Esophagus muscularis mucosa (tissue), 4 donors: ENCODE measurements around the gene COPB2. TPM values are rescaled to one million over a fixed set of nuclear protein-coding genes. Genes with fewer than 3 reads are reported as not detected.
A peak's percentile ranks its signal among the peaks of the same experiment; 100 is the strongest.
"Not testable (repeated sequence)": the region's sequence is repeated elsewhere in the genome, so short reads cannot be mapped to it uniquely, and the experiment has no call there.

Experiments
- DNase-seq: peaks from one replicate; pipeline ENCODE4 v3.0.0-alpha.2; 2017; ENCODE audit errors: extremely low spot score
- H3K27ac ChIP-seq, 4 donors: fragments of 200-600 bp; sonication (generic); replicated peaks in 1 of 4; 1 replicate in 3 of 4; 2 replicates in 1 of 4; pipeline ENCODE4 v1.5.1; 2016 to 2019; ENCODE audit warnings: mild to moderate bottlenecking in 1 of 4
- H3K27me3 ChIP-seq, 4 donors: fragments of 200-600 bp; sonication (generic); one replicate each; pipeline versions ENCODE4 v1.5.1 to v1.6.0; 2016 to 2019
- H3K36me3 ChIP-seq, 4 donors: fragments of 200-600 bp; sonication (generic); one replicate each; pipeline ENCODE4 v1.5.1; 2016 to 2019
- H3K4me1 ChIP-seq, 4 donors: fragments of 200-600 bp; sonication (generic); one replicate each; pipeline ENCODE4 v1.5.1; 2016 to 2019
- H3K4me3 ChIP-seq, 4 donors: fragments of 200-600 bp; sonication (generic); 1 replicate in 2 of 4; 2 replicates in 2 of 4; pipeline ENCODE4 v1.5.1; 2016 to 2019; ENCODE audit warnings: mild to moderate bottlenecking in 4 of 4, moderate library complexity in 1 of 4
- H3K9me3 ChIP-seq, 4 donors: fragments of 200-600 bp; sonication (generic); 1 replicate in 3 of 4; 2 replicates in 1 of 4; pipeline ENCODE4 v1.5.1; 2016 to 2019
- CTCF ChIP-seq, 3 experiments: fragments of 200-600 bp in 2 of 3; fragments of 450-650 bp in 1 of 3; sonication (generic) in 2 of 3; IDR thresholded peaks; one replicate each; pipeline ENCODE4 v1.5.1; 2017 to 2019; ENCODE audit warnings: antibody characterized with exemption in 3 of 3, mild to moderate bottlenecking in 2 of 3, moderate library complexity in 1 of 3
- EP300 ChIP-seq: sonication (generic); formaldehyde crosslinking; IDR thresholded peaks from one replicate; pipeline ENCODE4 v1.6.1; 2017; ENCODE audit warnings: antibody characterized with exemption
- POLR2A ChIP-seq: fragments of 450-650 bp; IDR thresholded peaks from one replicate; pipeline ENCODE4 v1.6.1; 2017; ENCODE audit warnings: antibody characterized with exemption, moderate library complexity, mild to moderate bottlenecking, low read depth
- POLR2AphosphoS5 ChIP-seq, 2 donors: sonication (generic); formaldehyde crosslinking; IDR thresholded peaks; one replicate each; pipeline ENCODE4 v1.6.1; 2017; ENCODE audit warnings: antibody characterized with exemption in 2 of 2
- WGBS: methylation state at CpG from one replicate; pipeline ENCODE4 v1.1.5; 2018; 5-methylcytosine and 5-hydroxymethylcytosine counted together
- intact Hi-C: fragments of 100-400 bp; cut with DNase I; formaldehyde crosslinking; loops from one replicate; pipeline ENCODE4 v1.15.1; 2023
- total RNA-seq, 4 donors: library from RNA; depleted of rRNA; stranded (reverse); fragments of >200 nt; gene quantifications; one replicate each; pipeline versions ENCODE4 v1.1.0 to v1.2.1, GENCODE V29; 2016

COPB2 gene
- total RNA-seq, 4 donors from 2014 or later = 73.6 to 78.7 (median 76.3) TPM

GRCh38 chr3:139343895-139344856, 45.3 kb downstream of the COPB2 start, which contains the start of gene MRPS22:
MRPS22 (plus strand) TSS chr3:139344020; CDS start chr3:139344027, 7 bp downstream.
- Histone ChIP-seq H3K27me3 (peaks cover 0 to 7% (median 0%) of the 10 kb centered on the region in 4 donors), H3K9me3 (no peaks in the 10 kb centered on the region), H3K4me1 (peaks cover 15 to 29% (median 25%) of the 10 kb centered on the region in 4 donors), H3K36me3 (peaks cover 19 to 27% (median 25%) of the 10 kb centered on the region in 4 donors), H3K4me3 (peak within 1 kb of the TSS; percentile 68 to 95 (median 86)), H3K27ac (peak within 1 kb of the TSS; percentile 75 to 81 (median 80))
- WGBS = under 1% methylated on average over 14 of the region's 37 CpGs
- DNase-seq = no peak
- TF ChIP-seq POLR2A = no peak
- TF ChIP-seq POLR2AphosphoS5 (IDR thresholded peaks at IDR 0.05) = peak; percentile 61 to 86
- intact Hi-C loops = no loop called here

- H3K36me3 ChIP-seq = peaks cover 4 to 6% (median 5%) of the 10 kb centered on the region in 4 donors
- no peaks in the 10 kb centered on the region for H3K9me3 ChIP-seq
- no peak for TF ChIP-seq CTCF (IDR thresholded peaks at IDR 0.05)
- no peak for TF ChIP-seq POLR2AphosphoS5 (IDR thresholded peaks at IDR 0.05)
- TF ChIP-seq POLR2A = no peak
- TF ChIP-seq EP300 = no peak
- no peak overlapping the region for H3K27ac ChIP-seq
- intact Hi-C loops = no loop called here
- H3K27me3 ChIP-seq = peaks cover 0 to 7% (median 0%) of the 10 kb centered on the region in 4 donors
- no peak for DNase-seq
- peaks cover 15 to 29% (median 24%) of the 10 kb centered on the region in 4 donors for H3K4me1 ChIP-seq
- no peak overlapping the region for H3K4me3 ChIP-seq
Observed at GRCh38 chr3:139342054-139342453, 47.4 kb downstream of the COPB2 start.

GRCh38 chr3:139340784-139341183, 48.7 kb downstream of the COPB2 start:
- peaks cover 14 to 23% (median 15%) of the 10 kb centered on the region in 4 donors for H3K4me1 ChIP-seq
- peaks cover 0 to 7% (median 0%) of the 10 kb centered on the region in 4 donors for H3K27me3 ChIP-seq
- TF ChIP-seq POLR2AphosphoS5 (IDR thresholded peaks at IDR 0.05) = no peak
- TF ChIP-seq EP300 = no peak
- no peak for TF ChIP-seq CTCF (IDR thresholded peaks at IDR 0.05)
- no peak for TF ChIP-seq POLR2A
- DNase-seq = no peak
- intact Hi-C loops = no loop called here
- H3K9me3 ChIP-seq = no peaks in the 10 kb centered on the region
- H3K36me3 ChIP-seq = no peaks in the 10 kb centered on the region
- no peak overlapping the region for H3K27ac ChIP-seq
- H3K4me3 ChIP-seq = no peak overlapping the region

- Histone ChIP-seq H3K9me3 (no peaks in the 10 kb centered on the region), H3K36me3 (no peaks in the 10 kb centered on the region), H3K27ac (no peak overlapping the region), H3K4me1 (peaks cover under 1 to 9% (median under 1%) of the 10 kb centered on the region in 4 donors), H3K27me3 (peaks cover 0 to 7% (median 0%) of the 10 kb centered on the region in 4 donors), H3K4me3 (no peak overlapping the region)
- TF ChIP-seq EP300 = no peak
- TF ChIP-seq POLR2A = no peak
- no peak for TF ChIP-seq POLR2AphosphoS5 (IDR thresholded peaks at IDR 0.05)
- TF ChIP-seq CTCF (IDR thresholded peaks at IDR 0.05) = no peak
- intact Hi-C loops = no loop called here
- no peak for DNase-seq
- WGBS = 56% methylated on average over 3 of the region's 4 CpGs
Observed at GRCh38 chr3:139339219-139339906, 50.1 kb downstream of the COPB2 start.

GRCh38 chr3:139338405-139338804, 51.0 kb downstream of the COPB2 start:
- intact Hi-C loops = no loop called here
- no peaks in the 10 kb centered on the region for H3K36me3 ChIP-seq
- WGBS = 97% methylated on average over 4 of the region's 4 CpGs
- peaks cover 0 to 7% (median 0%) of the 10 kb centered on the region in 4 donors for H3K27me3 ChIP-seq
- H3K27ac ChIP-seq = no peak overlapping the region
- peaks cover 0 to 3% (median 0%) of the 10 kb centered on the region in 4 donors for H3K4me1 ChIP-seq
- DNase-seq = no peak
- no peak for TF ChIP-seq POLR2A
- TF ChIP-seq POLR2AphosphoS5 (IDR thresholded peaks at IDR 0.05) = no peak
- TF ChIP-seq CTCF (IDR thresholded peaks at IDR 0.05) = no peak
- TF ChIP-seq EP300 = no peak
- no peak overlapping the region for H3K4me3 ChIP-seq
- H3K9me3 ChIP-seq = no peaks in the 10 kb centered on the region

- H3K27ac ChIP-seq, H3K4me1 ChIP-seq, H3K4me3 ChIP-seq, DNase-seq, H3K9me3 ChIP-seq, H3K36me3 ChIP-seq, intact Hi-C loops: not testable (repeated sequence)
- 75% methylated on average over 1 of the region's 1 CpG for WGBS
- peaks cover 0 to 28% (median 0%) of the 10 kb centered on the region in 4 donors for H3K27me3 ChIP-seq
Observed at GRCh38 chr3:139334675-139335074, 54.8 kb downstream of the COPB2 start.
